Measurements from ENCODE around the gene SEC22C.
"Not testable (repeated sequence)": the region's sequence is repeated elsewhere in the genome, so short reads cannot be mapped to it uniquely, and the experiment has no call there.

The SEC22C gene, protein sequence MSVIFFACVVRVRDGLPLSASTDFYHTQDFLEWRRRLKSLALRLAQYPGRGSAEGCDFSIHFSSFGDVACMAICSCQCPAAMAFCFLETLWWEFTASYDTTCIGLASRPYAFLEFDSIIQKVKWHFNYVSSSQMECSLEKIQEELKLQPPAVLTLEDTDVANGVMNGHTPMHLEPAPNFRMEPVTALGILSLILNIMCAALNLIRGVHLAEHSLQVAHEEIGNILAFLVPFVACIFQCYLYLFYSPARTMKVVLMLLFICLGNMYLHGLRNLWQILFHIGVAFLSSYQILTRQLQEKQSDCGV

GRCh38 chr3:42581709-42582473 lies at the start of gene SEC22C:
Gene SEC22C, minus strand, starts transcription at chr3:42581967. Its CDS starts 12,921 bp downstream, at chr3:42569046.
- DNase-seq (ENCODE audit: low read depth in 2 of 2), result peak; percentile 95

- no peak for DNase-seq (ENCODE audit: low read depth in 2 of 2)
These were observed 31.7 kb upstream of the SEC22C start for GRCh38 chr3:42613462-42613861.

DNA sequence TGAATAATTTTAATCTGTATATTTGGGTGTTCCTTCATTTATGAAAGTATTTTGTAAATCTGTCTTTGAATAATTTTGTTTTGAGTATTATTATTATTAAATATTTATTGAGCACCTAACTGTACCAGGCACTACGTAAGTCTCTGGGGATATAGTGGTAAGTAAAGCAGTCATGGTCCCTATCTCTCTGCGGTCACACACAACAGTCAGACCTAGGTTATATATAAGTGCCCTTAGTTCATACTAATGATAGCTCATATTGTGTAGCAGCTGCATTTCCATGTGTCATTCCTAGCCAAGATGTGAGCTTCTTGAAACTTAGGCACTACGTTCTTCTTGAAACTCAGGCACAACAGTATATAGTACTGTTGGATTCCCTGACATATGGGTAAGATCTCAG lies 31.2 kb upstream of the SEC22C start:
- DNase-seq (ENCODE audit: low read depth in 2 of 2), result no peak

DNA sequence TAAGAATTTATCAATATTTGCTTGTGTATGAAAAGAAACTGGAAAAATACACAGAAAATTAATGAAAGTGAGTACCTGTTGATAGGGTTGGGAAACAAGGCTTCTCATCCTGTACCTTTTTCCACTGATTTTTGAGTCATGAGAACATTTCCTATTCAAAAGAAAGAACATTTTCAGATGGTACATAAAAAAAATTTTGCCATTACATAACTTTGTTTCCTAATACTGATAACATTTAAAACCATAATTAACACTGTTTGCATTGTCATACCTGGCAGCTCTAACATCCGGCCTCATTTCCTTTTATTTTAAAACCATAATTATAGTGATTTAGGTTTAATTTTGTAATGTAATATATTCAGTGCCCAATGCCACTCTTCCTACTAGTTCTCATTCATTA lies 30.4 kb upstream of the SEC22C start:
- DNase-seq (ENCODE audit: low read depth in 2 of 2), result no peak

- DNase-seq (ENCODE audit: low read depth in 2 of 2), result no peak
These were observed 29.2 kb upstream of the SEC22C start for GRCh38 chr3:42610976-42611375.

- no peak for DNase-seq (ENCODE audit: low read depth in 2 of 2)
These were observed 26.8 kb upstream of the SEC22C start for GRCh38 chr3:42608581-42608980.

GRCh38 chr3:42605546-42606173 lies 23.9 kb upstream of the SEC22C start:
- DNase-seq (ENCODE audit: low read depth in 2 of 2), result no peak

DNA sequence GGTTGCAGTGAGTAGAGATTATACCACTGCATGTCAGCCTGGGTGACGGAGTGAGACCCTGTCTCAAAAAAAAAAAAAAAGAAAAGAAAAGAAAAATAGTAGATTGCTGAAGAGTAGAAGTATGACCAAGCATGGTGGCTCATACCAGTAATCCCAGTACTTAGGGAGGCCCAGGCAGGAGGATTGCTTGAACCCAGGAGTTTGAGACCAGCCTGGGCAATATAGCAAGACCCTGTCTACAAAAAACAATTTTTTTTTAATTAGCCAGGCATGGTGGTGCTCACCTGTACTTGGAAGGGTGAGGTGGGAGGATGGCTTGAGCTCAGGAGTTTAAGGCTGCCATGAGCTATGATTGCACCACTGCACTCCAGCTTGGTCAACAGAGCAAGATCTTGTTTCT lies 21.2 kb upstream of the SEC22C start:
- DNase-seq (ENCODE audit: low read depth in 2 of 2), result no peak

DNA sequence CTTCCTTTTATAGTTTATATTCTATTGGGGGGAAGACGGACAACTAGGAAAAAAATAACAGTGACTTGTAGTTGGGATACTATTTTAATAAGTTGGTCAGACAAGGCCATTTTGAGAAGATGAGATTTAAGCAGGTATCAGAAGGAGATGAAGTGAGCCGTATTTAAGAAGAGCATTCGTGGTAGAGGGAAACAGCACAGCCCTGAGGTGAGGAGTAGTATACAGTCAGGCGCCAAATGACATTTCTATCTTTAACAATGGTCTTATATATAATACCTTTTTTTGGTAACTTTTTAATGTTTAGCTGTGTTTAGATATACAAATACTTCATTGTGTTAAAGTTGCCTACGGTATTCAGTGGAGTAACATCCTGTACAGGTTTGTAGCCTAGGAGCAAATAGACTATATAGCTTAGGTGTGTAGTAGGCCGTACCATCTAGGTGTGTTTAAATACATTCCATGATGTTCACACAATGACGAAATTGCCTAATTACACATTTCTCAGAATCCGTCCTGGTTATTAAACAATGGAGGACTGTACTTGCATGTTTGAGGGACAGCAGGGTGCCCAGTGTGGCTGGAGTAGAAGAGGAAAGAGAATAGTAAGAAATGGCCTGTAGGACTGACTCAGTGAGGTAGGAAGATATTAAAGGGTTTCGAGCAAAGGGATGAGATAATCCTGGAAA lies 20.3 kb upstream of the SEC22C start:
- no peak for DNase-seq (ENCODE audit: low read depth in 2 of 2)

- DNase-seq (ENCODE audit: low read depth in 2 of 2), result peak in 1 of 2 donors; percentile 46
These were observed 19.4 kb upstream of the SEC22C start for GRCh38 chr3:42600958-42601675.

DNA sequence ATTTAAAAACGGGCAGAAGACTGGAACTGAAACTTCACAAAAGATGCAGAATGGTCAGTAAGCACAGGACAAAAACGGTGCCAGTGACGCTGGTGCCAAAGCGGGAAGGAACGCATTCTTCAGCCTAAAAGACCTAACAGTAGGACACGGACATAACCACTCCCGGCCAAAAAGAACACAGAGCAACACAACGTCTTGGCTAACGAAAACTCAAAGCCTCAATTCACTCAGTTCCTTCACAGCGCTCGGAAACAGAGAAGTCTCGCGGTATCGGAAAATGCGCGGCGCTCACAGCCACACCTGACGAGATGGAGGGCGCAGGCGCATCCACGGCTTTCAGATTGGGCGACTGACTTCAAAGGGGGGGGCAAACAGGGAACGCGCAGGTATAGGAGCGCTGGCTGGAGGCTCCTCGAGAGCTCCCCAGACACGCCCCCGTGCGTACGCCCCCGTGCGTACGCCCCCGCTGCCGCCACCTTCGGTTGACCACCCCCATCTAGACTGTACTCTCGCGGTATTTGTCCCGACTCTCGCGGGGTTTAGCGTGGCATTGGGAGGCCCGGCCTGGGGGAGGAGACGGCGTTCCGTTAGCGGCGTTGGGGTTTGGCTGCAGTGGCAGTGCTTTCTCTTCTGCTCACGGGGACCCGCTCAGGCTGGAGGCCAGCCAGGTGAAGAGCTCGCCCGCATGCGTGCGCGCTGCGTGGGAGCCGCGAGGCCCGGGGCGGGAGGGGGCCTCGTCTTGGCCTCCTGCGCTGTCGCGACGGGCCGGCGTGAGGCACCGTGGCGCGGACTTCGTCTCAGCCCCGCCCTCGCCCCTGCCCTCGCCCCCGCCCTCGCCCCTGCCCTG lies 18.6 kb upstream of the SEC22C start, which contains the start of gene NKTR:
Gene NKTR (plus strand): TSS at position 576 of the 847 bp plus-strand sequence. CDS start 321 bp downstream, outside the sequence.
- DNase-seq (ENCODE audit: low read depth in 2 of 2), result peak; percentile 98

GRCh38 chr3:42597098-42597497 lies 15.3 kb upstream of the SEC22C start:
- DNase-seq (ENCODE audit: low read depth in 2 of 2), result not testable (repeated sequence)

DNA sequence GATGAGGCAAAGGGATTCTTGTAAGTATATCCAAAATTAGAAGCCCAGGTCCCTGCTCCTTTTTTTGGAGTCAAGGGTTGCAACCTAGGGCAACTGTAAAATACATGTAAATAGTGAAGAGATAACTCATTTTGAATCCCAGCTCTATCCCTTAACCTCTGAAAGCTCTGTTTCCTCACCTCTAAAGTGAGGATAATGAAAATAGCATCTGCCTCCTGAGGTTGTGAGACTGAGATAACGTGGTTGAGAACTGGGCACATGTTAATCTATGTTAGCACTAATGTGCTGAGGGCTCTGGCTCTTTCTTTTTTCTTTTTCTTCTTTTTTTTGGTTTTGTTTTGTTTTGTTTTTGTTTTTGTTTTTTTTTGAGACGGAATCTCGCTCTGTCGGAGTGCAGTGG lies 13.9 kb upstream of the SEC22C start:
- no peak for DNase-seq (ENCODE audit: low read depth in 2 of 2)

DNA sequence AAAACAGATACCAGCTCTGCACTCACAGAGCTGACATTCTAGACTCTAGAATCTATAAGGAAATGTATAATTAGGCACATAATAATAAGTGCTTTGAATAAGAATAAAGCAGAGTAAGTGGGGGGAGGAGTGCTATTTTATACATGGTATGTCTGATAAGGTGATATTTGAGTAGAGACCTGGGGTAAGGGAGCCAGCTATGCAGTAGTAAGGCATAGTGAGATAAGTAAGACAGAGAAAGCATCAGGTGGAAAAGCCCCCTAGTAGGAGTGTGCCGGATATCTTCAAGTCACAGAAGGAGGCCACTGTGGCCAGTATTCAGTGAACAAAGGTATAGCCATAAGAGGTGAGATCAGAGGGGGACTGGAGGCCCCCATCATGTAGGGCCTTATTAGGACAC lies 11.9 kb upstream of the SEC22C start:
- no peak for DNase-seq (ENCODE audit: low read depth in 2 of 2)

DNA sequence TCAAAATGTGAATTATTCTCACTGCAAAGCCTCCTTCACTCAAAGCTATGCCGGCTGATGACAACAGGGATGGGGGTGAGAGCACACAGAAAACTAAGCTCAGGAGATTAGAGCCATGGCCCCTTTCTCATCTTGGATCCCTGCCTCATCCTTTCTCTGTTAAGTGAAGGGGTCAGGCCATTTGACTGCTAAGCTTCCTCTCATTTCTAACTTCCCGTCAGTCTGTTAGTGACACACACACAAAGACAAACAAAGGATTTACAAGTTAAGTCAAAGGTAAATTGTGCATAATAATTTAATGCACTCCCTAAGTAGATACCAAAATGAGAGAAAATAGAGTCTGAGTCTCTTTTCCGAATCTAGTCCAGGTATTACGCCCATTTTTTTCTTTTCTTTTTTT lies 10.0 kb upstream of the SEC22C start:
- no peak for DNase-seq (ENCODE audit: low read depth in 2 of 2)

DNA sequence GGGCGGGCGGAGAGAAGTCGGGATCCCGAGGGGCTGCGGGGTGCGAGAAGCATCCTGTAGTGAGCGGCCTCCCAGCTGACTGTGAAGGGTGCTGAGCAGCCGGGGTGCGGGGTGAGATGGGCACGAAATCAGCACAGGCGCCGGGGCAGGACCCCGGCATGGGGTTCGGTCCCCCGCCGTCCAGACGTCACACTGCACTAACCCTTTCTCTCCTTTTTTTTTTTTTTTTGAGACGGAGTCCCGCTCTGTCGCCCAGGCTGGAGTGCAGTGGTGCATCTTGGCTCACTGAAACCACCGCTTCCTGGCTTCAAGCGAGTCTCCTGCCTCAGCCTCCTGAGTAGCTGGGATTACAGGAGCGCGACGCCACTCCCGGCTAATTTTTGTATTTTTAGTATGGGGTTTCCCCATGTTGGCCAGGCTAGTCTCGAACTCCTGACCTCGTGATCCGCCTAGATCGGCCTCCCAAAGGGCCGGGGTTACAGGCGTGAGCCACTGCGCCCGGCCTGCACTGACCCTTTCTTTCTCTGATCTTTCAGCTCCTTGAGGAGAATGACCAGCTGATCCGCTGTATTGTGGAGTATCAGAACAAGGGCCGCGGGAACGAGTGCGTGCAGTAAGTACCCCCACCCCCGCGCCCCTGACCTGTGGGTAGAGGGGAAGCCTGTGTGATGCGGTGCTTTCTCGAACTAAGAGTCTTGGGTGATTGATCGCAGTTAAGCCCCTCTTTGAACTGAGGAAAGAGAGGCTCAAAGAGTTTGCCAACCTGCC lies 9.4 kb upstream of the SEC22C start:
- no peak for DNase-seq (ENCODE audit: low read depth in 2 of 2)

DNA sequence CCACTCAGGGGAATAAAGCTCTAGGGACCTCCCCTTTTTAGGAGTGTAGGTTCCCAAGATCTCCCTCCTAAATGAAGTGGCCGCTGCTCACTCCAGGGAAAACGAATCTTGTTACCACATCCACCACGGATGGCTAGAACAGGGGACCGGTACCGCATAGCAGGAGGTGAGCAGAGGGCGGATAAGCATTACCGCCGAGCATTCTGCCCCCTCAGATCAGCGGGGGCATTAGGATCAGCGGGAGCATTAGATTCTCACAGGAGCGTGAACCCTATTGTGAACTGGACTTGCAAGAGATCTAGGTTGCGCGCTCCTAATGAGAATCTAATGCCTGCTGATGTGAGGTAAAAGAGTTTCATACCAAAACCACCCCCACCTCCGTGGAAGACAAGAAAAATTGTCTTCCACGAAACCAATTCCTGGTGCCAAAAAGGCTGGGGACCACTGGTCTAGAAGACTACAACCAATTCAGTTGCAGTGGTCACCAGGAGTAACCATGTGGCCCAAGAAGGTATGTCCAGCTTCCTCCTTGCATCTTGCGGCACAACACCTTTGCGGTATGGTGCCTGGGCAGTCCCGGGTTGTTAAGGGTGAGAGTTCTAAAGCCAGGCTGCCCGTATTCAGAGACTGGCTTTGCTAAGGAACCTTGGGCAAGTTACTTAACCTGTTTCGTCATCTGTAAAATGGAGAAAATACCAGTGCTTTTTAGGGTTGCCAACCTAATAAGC lies 7.8 kb upstream of the SEC22C start:
- no peak for DNase-seq (ENCODE audit: low read depth in 2 of 2)

DNA sequence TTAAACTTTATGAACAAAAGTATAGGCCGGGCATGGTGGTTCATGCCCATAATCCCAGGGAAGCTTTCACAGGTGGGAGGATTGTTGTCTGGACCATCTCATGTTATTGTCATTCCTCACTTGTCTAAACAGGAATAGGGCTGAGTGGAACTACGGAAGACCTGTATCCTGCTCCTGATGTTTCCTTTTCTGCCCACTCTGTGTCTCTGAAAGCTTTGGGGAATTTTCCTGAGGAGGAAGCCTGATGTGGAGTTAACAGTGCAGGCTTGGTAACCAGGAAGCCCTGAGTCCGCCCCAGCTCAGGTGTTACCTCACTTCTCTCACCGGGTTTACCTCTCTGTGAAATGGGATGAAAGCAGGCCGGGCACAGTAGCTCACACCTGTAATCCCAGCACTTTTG lies 6.9 kb upstream of the SEC22C start:
- DNase-seq (ENCODE audit: low read depth in 2 of 2), result no peak

- no peak for DNase-seq (ENCODE audit: low read depth in 2 of 2)
These were observed 805 bp upstream of the SEC22C start for GRCh38 chr3:42582474-42583070.

Data from stimulated activated CD8-positive, alpha-beta memory T cell treated with anti-CD3 and anti-CD28 coated beads, Interleukin-15, amount 100 ng/mL, for 48 hours (primary cell).